DLD1 (cell line): Measurements from ENCODE around the gene CNNM1.

Experiments used
- in situ Hi-C: cut with HindIII; loops from 2 replicates; pipeline ENCODE4 v1.10.0; 2017; ENCODE audit warnings: low sequenced_read_pairs

Gene CNNM1

DNA sequence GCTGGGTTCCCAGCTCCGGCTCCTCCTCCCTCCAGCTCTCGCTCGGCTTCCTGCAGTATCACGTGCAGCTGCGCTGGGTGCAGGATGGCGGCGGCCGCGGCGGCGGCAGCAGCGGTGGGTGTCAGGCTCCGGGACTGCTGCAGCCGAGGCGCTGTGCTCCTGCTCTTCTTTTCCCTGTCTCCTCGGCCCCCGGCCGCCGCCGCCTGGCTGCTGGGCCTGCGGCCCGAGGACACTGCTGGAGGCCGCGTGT, at the start of gene CNNM1:
TSS of gene CNNM1 (plus strand) at position 53 of the 250 bp plus-strand sequence. CDS start at position 85, 32 bp downstream.
- in situ Hi-C loops = no loop called here

DNA sequence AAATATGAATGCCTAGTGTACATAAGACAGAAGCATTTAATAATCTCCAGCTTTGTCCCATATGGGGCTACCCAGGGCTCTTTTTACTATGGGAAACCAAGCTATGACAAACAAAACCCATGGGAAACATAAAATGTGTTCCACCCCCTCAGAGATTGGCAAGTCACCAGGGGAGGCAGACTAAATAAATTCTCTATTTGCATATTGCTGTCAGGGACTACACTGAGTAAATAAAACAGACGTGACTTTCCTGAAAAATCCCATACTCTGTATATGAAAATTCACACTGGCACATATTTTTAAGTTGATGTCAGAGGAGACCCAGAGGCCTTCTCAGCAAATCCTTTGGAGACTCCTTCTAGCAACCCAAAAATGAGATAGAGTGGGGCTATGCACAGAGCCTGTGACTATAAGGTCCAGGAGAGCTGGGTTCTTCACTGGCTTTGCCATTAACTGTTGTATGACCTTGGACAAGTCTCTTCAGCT, 49.5 kb upstream of the CNNM1 start:
- in situ Hi-C loops = no loop called here

DNA sequence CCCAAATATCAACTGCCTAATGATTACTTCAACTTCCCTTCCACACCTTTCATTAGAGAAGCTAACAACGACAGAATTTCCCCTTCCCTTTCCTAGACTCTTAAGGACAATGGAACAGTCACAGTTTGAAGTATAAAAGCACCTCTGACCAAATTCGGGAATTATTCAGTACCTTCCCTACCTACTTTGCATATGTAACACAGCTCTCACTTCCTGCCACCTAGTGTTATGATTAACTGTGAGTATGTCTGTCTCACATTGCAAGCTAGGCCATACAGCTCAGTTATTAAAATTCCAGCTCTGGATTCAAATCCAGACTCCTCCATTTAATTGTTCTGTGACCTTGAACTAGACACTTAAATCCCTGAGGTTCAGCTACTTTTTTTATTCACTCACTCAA, 48.7 kb upstream of the CNNM1 start:
- in situ Hi-C loops = no loop called here

DNA sequence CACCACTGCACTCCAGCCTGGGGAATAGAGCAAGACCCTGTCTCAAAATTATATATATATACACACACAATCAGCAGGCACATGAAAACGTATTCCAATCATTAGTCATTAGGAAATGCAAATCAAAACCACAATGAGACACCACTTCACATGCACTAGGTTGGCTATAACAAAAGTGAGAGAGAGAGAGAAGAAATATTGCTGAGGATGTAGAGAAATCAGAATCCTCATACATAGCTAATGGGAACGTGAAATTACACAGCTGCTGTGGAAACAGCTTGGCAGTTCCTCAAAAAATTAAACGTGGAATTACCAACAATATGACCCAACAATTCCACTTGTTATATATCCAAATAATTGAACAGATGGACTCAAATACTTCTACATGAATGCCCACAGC, 43.3 kb upstream of the CNNM1 start:
- in situ Hi-C loops = no loop called here

DNA sequence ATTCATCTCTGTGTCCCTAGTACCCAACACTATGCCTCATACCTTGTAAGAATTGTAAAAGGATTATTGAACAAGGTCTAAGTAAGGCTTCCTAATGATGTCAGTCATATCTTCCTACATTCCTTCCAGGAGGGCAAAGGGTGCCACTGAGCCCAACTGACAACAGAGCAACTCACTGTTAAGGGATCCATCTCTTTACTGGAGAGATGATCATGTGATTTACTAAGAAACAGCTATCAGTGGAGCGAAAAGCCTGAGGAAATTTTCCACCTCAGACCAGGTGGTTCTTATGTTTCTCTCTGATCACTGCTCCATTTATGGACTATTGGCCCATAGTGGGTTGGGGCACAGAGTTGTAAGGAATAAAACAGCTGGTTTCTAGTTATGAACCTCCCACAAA, 38.9 kb upstream of the CNNM1 start:
- in situ Hi-C loops = no loop called here

DNA sequence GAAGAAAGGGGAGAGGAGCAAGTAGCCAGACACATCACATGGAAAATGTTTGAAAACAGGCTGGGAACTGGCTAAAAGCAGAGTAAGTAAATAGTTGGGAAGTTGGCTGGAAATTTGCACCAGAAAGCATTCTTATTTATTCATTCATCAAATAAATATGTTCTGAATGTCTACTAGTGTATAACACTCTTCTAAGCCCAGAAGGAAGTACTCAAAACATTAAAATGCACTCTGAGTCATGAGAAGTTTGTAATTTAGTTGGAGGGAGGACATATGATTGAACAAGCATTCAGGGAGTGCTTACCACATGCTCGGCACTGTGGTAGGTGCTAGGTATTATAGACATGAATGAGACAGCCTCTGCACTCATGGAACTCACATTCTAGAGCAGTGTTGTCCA, 37.0 kb upstream of the CNNM1 start:
- in situ Hi-C loops = no loop called here

DNA sequence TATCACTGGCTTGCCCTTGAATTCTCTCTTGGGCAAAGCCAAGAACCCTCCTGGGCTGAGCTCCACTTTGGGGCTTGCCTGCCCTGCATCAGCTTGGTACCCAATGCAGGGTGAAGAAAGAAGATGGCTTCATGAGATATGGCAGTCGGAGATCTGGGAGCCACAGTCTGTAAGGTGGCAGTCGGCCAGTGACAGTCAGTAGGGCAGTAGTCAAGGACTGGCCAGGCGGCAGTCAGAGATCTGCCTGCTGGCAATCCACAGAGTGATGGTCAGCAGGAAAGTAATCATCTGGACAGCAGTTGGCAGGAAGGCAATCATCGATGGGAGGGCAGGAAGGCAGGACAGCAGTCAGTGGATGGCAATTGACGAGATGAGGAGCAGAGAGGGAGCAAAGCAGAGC, 32.6 kb upstream of the CNNM1 start:
- in situ Hi-C loops = no loop called here

DNA sequence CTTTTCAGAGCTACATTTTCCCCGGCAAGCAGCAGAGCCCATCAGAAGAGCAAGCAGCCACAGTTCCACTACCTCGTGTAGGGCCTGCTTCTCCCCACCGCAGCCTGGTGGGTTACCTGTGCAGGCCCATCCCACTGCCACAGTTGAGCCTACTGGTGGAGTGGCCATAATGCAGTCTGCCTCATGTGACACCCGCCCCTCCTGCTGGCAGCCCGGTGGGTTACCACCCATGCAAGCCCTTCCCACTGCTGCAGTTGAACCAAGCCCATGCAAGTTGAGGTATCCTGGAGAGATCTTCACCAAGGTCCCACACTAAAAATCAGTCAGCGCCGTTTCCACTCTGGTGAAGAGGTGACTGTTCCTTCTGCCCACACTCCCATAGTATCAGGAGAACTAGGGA, 32.1 kb upstream of the CNNM1 start:
- in situ Hi-C loops = no loop called here

DNA sequence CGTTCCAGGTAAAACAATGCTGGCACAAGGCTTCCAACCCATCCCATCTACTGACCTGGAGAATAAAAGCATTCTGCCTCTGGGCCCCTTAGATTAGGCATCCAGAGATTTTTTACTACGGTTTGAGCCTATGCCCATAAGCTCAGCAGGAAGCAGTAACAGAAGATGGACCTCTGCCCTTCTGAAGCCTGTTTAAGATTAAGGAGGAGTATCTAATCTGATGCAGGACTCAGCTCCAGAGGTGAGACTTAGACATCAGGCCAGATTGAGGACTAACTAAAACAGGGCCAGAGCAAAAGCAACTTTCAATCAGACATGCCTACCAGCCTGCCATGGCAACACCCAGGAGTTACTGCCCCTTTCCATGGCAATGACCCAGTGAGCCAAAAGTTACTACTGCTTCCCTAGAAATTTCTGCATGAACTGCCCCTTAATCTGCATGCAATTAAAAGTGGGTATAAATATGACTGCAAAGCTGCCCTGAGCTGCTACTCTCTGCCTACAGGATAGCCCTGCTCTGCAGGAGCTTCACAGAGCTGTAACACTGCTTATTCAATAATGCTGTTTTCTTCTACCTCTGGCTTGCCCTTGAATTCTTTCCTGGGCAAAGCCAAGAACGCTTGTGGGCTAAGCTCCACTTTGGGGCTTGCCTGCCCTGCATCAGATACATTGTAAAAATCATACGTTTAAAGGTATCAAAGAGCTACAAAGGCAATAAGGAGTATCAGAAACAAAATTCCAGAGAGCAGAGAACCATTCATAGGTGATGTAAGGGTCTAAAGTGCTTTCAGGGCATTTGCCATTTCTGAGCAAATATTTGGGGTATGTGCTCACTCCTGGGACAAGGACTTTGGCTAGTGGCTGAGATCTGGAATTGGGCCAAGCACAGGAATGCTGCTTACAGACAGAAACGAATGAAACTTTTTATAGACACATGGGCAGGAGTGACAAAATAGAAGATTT, 25.0 kb upstream of the CNNM1 start:
- in situ Hi-C loops = no loop called here

DNA sequence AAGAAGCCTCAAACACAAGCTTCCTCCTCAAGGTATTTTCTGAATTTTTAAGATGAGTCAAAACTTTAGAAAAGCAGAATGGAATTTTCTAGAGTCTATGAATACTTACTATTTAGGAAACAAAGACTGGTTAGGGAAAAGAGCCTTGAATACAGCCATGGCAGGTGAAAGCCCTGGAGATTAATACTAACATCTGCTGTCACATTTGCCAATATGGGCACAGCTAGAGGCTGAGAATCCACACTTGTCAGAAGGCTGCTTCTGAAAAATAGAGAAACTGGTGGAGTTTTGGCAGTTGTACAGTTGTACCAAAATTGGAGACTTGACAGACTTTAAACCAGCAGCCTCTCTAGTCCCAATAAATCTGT, 24.3 kb upstream of the CNNM1 start:
- in situ Hi-C loops = no loop called here

DNA sequence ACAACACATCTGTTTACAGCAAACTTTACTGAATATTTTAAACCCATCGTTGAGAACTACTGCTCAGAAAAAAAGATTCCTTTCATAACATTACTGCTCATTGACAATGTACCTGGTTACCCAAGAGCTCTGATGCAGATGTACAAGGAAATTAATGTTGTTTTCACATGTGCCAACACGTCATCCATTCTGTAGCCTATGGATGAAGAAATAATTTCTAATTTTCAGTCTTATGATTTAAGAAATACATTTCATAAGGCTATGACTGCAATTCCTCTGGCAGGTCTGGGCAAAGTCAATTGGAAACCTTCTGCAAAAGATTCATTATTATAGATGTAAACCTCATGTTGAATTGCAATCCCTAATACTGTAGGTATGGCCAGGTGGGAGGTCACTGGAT, 16.7 kb upstream of the CNNM1 start:
- in situ Hi-C loops = no loop called here

DNA sequence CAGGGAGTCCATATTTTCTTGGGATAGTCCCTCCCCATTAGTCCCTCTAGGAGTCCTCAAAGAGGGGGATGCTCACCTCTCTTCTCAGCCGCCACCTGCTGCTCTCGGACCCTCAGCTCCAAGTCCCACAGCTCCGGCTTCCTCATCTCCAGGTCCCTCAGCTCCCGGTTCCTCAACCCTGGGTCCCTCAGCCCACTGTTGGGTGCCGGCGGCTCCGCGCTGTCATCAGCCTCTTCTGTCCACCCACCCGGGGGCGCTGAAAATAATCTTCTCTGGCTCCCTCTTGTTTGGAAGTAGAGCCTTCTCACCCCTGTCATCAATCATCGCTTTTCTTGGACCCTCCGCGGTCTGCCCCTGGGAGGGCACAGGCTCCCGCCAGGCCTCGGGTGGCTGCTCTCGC, 13.3 kb upstream of the CNNM1 start:
- in situ Hi-C loops = no loop called here

DNA sequence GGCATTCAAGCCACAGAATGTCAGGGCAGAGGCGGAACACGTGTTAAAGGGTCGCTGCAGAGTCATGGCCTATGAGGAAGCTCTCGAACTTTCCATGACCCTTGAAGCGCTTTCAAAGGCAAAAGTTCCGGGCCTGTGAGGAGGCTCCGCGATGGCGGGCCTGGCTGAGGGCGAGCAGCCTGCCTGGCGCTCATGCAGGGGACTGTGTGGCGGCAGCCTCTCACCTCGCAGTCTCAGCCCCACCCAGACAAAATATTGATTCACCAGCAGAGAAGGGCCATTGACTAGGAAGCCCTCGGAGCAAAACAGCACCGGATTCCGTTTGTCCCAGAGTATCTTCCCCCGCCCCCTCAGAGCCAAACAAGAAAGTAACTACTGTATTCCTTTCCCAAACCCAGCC, 12.8 kb upstream of the CNNM1 start:
- in situ Hi-C loops = no loop called here

DNA sequence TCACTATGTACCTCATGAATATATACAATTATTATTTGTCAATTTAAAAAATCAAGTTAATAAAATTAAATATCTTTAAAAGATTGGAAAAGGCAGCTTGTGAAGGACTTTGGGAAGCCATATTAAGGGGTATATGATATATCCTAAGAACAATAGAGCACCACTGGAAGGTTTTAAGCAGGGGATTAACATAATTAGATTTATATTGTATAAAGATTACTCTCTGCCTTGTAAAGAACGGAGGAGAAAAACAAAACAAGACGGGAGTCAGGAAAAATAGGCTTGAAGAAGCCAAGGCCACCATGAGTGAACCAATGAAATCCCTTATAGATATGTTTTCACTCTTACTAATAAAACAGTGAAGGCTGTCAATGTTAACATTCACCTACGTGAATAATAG, 11.1 kb upstream of the CNNM1 start:
- in situ Hi-C loops = no loop called here

DNA sequence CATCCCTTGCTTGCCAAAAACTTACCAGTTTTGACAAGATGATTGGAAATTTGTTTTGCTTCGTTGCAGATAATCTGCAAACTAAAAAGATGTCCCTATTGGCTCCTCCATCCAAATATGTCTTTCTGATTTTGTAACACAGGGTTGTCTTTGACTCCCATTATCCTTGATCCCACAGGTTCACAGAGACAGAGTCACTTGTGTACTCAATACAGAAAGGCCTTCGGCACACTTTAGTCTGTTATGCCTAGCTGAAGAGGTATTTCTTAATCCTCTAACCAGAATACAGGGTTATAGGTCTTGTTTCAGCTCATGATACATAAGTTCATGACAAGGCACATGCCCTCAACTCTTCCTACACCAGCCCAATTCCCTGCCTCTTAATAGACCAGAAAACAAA, 10.7 kb upstream of the CNNM1 start:
- in situ Hi-C loops = no loop called here

DNA sequence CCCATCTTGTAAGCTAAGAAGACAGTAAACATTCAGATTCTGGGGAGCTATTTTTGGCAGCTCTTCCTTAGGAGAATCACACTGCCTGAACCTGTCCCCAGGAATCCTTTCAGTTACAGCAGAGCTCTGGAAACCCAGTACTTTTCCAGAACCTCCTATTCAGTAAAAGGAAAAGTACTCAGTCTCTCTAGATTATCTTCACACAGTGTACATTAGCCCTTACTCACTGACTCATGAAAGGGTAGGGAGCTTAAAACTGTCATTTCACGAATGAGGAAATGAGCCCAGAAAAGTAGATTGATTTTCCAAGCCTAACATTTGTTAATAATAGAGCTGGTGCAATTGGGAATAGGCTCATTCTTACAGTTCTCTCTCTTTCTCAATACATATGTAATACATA, 3.9 kb upstream of the CNNM1 start:
- in situ Hi-C loops = no loop called here

DNA sequence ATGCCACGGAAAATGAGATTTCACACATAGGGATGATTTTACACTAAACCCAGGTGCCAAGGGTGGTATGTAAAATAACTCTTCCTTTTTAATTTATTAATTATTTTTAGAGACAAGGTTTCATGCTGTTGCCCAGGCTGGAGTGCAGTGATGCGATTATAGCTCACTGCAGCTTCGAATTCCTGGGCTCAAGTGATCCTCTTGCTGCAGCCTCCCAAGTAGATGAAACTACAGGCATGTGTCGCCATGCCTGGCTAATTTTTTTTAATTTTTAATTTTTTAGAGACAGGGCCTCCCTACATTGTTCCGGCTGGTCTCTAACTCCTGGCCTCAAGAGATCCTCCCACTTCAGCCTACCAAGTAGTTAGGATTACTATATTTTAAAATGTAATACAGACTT, 2.3 kb upstream of the CNNM1 start:
- in situ Hi-C loops = no loop called here

DNA sequence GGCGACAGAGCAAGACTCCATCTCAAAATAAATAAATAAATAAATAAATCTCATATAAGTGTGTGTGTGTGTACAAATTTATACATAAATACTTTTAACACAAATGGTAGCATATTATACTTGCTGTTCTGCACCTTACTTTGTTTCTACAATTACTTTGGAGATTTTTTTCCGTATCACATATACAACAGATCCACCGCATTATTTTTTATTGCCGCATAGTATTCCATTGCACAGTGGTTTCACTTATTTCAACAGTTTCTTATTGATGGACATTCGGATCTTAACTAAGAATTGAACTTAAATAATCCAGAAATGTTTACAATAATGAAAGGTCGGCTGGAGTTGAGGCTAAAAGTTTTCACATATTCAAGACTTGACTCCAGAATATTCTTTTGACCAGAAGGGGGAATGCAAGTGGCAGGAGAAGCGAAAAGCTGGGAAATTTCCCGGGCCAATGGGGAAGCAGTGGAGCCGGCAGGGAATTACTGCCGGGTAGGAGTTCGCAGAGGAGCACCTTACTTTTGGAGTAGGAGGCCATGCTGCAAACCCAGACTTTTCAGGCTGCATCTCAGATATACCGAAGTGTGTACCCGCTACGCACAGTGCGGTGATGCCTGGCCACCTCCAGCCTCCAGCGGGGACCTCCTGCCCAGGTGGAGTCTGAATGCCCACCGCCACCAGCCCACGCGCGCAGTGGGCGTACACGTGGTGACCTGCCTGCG, 415 bp upstream of the CNNM1 start:
- in situ Hi-C loops = no loop called here

DNA sequence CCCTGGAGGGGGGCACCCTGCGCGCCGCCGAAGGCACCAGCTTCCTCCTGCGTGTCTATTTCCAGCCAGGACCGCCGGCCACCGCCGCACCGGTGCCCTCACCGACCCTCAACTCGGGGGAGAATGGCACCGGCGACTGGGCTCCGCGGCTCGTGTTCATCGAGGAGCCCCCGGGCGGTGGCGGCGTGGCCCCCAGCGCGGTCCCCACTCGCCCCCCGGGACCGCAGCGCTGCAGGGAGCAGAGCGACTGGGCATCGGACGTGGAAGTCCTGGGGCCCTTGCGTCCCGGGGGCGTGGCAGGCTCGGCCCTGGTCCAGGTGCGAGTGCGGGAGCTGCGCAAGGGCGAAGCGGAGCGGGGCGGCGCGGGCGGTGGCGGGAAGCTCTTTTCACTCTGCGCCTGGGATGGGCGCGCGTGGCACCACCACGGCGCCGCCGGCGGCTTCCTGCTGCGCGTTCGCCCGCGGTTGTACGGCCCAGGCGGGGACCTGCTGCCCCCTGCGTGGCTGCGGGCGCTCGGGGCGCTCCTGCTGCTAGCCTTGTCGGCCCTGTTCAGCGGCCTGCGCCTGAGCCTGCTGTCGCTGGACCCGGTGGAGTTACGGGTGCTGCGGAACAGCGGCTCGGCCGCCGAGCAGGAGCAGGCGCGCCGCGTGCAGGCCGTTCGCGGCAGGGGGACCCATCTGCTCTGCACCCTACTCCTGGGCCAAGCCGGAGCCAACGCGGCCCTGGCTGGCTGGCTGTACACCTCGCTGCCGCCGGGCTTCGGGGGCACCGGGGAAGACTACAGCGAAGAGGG, 594 bp downstream of the CNNM1 start:
- in situ Hi-C loops = no loop called here

DNA sequence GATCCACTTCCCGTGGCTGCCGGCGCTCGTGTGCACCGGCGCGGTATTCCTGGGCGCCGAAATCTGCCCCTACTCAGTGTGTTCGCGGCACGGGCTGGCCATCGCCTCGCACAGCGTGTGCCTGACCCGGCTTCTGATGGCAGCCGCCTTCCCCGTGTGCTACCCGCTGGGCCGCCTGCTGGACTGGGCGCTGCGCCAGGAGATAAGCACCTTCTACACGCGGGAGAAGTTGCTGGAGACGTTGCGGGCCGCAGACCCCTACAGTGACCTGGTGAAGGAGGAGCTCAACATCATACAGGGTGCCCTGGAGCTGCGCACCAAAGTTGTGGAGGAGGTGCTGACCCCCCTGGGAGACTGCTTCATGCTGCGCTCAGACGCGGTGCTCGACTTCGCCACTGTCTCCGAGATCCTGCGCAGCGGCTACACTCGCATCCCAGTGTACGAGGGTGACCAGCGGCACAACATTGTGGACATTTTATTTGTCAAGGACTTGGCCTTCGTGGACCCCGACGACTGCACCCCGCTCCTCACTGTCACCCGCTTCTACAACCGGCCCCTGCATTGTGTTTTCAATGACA, 1.3 kb downstream of the CNNM1 start:
- in situ Hi-C loops = no loop called here

DNA sequence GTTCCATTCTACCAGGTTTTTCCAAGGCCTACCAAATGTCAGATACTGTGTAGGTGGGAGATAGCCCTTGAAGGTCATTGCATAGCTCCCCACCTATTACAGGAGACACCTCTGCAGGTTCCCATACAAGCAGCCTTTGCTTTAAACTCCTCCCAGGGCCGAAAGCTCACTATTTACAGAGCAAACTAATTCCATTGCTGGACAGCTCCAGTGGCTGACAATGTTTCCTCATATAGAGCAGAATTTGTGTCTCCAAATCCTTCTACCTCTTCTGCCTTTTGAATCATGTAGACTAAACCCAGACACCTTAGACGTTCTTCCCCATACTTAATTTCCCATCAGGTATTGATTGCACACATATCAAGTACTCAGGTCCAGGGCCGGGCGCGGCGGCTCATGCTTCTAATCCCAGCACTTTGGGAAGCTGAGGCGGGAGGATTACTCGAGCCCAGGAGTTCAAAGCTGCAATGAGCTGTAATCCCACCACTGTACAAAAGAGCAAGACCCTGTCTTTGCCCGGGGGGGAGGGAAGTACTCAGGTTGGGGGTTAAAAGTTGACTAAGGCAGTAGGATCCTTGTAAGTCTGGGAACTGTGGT, 2.1 kb downstream of the CNNM1 start:
- in situ Hi-C loops = no loop called here
